Stimulated activated CD4-positive, alpha-beta T cell treated with anti-CD3 and anti-CD28 coated beads, Interleukin-1b, Interleukin-23, amount 100 ng/mL, for 48 hours (primary cell): ENCODE data around the gene PCGF1.
A peak's percentile ranks its signal among the peaks of the same experiment; 100 is the strongest.

Experiments
- DNase-seq: peaks from one replicate; pipeline ENCODE4 v3.0.0-alpha.2; 2020

The PCGF1 gene

DNA sequence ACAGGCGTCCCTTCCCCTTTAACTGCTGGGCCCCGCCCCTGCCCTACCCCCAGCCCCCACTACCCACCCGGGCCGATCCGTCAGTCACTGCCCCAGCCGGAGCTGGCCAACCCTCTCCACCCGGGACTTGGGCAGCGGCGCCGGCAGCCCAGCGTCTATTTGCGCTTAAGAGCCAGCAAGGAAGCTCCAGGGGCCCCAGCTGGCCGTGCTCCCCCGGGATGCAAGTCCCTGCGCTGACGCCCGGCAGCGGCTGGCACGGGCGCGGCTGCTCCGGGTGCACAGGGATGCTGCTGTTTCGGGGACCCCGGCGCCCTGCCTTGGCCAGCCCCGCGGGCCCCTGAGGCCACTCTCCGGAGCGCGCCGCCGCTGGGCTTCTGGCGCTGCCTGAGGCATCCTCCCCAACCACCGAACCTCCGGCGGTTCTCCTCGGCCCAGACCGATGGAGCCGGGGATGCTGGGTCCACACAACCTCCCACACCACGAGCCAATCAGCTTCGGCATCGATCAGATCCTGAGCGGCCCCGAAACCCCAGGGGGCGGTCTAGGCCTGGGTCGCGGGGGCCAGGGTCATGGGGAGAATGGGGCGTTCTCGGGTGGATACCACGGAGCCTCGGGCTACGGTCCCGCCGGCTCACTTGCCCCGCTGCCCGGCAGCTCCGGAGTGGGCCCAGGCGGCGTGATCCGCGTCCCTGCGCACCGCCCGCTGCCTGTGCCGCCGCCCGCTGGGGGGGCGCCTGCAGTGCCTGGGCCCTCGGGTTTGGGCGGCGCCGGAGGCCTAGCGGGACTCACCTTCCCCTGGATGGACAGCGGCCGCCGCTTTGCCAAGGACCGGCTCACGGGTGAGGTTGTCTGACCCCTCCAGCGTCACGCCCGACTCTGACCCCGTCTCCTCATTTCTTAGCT, 7.1 kb upstream of the PCGF1 start, which contains the start of gene TLX2:
Gene TLX2, plus strand, starts transcription at position 83 of the 903 bp plus-strand sequence. Its CDS starts 357 bp downstream, at position 440.
- DNase-seq = no peak

DNA sequence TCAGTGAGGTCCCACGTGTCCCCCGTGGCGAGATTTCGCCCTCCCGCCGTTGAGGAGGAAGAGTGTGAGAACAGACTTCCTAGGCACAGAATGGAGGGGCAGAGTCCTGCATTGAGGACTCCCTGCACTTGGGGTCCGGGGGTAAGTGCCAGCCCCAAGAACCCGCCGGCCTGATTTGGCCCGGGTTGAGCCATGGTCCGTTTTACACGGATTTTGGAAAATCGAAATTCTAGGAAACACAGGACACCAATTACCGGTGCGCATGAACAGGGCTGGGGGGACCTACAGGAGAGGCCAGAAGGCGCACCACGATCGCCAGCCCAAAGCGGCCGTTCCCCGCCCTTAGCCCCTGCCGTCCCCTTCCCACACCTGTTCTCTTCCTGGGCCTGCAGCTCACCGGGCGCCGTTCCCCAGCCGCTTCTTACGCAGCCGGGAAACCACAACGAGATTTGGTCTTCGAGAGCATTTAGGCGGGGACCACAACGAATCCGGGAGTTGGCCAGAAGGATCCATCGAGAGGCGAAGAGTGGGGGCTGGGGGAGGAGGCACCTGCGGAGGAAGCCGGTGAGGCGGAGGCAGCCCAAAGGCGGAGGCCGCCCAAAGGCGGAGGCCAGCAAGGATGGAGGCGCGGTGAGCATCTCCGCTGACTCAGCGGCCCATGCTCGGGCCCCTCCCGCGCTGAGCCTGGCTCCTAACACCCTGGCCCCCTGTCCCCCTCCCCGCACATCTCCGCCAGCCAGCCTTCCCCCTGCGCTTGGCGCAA, 6.3 kb upstream of the PCGF1 start:
- no peak for DNase-seq

DNA sequence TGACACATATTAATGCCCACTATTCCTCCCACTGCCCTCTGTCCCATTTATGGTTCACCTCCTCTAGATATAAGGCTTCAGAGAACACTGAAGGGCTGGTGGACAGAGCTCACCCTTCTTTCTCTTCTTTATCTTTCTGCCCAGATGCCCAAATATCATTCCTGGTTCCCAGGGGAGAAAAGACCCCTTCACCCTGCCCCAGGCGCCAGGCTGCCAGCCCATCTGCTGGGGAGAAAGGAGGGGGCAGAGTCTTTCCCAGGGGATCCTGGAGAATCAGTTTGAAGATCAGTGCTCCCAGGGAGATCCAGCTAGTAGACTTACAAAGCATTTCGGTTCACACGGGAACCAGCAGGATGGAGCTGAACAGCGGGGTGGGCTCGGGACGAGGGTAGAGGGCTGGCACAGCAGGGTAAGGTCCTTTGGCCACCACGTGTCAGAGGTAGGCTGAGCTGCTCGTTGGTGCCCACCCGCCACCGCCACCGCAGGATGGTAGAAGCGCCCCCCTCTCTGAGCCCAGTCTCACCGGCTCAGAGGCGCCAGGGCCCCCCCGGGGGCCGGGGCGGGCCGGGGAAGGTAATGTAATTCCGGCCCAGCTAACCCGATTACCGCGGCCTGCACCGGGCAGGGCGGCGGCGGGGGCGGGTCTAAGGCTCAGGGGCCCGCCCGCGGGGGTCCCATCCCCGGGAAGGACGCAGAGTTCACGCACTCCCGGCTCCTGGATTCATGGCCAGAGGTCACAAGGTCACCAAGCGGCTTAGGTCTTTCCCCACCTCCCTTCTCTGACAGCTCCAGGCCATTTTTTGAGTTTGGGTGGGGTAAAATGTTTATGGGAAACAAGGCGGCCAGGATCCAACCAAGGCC, 5.5 kb upstream of the PCGF1 start:
- no peak for DNase-seq

DNA sequence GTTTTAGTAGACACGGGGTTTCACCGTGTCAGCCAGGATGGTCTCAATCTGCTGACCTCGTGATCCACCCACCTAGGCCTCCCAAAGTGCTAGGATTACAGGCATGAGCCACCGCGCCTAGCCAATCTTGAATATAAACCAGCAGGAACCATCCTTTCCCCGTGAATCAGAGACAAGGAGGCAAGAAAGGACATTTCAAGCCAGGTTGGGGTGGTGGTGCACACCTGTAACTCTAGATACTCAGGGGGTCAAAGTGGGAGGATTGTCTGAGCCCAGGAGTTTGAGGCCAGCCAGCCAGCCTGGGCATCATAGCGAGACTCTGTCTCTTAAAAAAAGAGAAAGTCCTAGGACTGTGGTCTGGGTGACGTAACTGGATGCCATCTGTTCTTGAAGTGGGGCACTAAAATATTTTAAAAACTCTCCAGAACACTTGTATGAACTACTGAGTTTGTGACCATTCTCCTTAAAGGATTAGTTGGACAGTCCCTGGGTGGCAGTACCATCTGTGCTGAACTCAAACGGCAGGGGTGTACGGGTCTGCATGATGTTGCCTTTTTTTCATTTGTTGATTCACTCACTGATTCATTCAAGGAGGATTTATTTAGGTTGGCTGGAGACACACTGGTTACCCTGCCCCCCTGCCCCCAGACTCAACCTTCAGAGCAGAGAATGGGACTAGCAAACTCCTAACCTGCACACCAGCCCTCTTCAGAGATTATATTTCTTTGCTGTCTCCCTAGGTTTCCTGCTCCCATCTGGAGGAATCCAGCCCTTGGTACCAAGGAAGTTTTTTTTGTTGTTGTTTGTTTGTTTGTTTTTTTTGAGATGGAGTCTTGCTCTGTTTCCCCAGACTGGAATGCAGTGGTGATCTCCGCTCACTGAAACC, 3.9 kb upstream of the PCGF1 start:
- DNase-seq = no peak

DNA sequence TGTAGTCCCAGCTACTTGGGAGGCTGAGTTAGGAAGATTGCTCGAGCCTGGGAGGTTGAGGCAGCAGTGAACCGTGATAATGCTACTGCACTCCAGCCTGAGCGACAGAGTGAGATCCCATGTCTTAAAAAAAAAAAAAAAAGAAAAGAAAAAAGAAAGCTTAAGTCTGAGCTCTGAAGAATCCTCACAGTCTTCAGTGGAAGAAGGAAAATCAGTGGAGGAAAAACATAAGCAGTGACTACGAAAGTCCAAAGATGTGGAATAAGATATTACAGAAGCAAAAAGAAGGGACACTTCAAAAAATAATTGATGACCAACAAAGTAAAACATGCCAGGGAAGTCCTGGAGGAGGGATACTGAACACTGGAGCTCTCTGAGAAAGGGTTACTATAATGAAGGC, 2.8 kb upstream of the PCGF1 start:
- no peak for DNase-seq

DNA sequence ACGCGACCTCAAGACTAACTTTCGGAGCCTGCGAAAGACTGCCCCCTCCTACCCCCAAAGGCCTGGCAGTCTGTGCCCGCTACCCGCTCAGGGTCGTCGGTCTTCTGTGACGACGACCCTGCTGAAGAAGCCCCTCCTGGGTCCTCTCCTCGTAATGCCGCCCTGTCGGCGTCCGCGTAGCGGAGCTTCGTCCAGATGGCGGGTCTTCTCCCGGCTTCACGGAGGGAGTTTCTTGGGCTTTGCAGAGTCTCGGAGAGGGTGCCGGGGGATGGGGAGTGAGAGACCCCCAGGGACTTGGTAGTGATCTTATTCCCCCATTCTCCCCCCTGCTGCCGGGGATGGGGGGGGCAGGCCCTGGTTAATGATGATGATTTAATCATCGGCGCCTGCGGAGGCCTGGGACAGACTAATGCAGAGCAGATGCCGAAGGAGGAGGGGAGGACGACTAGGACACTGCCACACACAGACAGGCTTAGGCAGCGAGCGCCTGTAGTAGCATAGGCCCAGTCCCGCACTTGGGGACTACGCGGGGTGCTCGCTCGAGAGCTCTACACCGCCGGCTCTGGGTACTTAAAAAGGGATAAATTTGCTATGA, 528 bp upstream of the PCGF1 start:
- DNase-seq = no peak

DNA sequence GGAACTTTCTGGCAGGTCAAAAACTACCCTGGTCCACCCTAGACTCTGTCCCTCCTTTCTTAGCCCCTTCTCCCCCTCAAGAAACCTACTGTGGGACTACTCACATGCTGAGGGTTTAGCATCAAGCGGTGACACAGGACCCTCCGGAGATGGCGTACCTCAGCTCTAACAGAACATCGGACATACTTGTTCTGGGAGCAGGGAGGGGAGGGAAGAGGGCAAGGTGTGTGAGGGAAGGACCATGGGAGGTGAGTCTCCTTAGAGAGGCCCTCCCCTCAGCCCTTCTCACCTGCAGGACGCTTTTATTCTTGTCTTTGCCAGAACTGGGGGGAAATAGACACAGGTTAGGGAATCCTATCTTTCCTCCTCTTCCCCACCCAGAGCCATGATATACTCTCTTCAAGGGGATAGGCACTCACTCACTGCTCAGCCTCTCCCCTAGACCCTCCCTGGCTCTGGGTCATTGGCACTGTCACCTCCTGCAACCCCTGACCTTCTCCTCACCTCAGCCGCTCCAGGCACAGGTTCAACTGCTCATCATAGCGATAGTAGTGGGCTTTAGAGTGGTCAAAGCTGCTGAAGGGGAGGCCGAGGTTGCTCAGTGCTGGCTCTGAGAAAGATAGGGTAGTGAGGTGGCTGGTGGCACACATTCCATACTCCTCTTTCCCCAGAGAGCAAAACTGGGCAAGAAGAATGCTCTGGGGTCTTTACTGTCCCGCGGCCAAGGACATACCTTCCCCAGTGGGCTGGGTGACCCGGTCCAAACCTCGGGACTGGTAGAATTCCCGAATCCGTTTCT, 1.8 kb downstream of the PCGF1 start:
- no peak for DNase-seq

DNA sequence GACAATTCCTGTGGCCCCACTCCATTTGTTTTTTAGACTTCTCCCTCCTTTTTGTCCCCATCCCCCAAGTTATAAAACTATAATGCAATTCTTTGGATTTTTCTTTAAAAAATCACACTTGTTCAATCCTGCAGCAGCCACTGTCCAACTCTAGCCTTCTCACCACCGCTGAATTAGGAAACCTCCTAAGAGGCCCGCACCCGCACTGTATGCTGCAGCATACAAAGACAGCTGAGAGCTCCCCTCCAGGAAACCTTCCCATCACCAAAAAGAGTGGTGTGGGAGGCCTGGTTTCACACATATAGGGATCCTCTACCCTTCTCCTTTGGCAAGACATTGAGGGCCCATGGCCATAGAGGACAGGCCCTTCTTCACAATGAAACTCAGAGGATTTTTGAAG, 2.9 kb downstream of the PCGF1 start:
- DNase-seq = no peak

DNA sequence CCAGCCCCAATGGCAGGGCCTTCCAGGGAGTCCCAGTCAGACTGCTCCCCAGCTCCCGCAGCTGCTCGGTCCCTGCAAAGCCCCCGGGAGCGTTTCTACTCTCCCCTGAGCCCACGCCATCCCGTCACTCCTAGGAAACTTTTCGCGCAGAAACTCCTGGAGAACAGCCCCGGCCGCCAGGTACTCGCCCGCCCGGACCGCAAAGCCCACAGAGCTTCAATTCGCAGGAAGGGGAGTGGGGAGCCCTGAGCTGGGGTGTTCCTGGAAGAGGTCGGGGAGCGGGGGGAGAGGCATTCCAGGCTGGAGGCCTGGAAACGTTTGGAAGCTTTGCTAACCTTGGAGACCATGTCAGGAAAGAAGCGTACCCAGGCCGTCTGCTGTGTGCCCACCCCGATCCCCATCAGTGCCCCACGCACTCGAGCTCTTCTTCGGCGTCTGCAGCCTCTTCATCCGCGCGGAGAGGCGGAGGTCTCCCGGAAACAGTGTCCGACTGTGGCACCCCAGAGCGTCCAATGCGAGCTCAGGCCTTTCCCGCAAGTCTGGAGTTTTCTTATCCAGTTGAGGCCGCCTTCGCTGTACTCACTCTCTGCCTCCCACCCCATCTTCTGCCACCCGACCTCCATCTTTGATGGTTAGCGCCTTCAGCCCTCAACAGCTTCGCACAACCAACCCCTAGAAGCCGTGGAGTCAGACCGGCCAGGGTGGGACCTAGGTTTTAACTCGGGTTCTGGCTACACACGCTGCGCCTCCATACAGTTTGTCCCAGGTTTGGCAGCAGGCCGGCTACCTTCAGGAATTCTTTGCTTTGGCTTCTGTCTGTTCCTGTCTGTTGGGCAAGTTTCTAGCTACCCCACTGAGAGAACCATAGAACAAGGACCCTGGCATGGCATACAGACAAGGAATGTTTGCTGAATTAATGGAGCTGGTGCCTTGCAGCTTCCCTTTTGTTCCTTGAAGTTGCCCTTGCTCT, 3.7 kb downstream of the PCGF1 start:
- no peak for DNase-seq

DNA sequence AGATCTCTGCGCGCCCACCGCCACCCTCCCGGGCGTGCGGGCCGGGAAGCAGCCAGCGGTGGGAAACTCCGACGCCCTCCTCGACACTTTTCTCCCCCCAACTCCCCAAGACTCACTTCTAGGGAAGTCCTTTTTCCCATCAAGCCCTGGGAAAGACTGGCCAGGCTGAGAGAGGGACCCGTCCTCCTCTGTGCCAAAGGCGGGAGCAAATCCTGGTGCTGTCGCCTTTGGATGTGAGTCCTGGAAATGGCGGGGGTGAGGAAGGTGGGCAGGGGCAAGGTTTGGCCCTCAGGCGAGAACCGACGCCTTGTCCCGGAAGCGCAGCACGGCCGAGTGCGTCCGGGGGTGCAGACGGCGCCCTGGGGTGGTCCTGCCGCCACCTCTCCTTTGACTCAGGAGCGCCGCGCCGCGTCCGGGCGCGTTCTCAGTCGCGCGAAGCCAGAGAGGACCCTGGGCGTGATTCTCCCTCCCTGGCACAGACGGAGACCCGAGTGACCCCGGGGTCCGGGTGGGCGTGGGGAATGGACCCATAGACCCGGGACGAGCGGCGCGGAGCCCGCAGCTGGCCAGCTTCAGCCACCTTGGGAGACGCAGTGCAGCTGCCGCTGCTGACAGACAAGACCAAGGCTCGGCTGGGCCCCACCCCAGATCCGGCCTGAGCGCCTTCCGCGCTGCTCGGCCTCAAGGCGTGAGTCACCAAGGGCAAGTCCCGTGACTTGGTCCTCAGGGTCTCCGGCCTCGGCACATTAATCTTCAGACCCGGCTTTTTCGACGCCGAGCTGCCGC, 4.6 kb downstream of the PCGF1 start:
- DNase-seq = peak; percentile 47

DNA sequence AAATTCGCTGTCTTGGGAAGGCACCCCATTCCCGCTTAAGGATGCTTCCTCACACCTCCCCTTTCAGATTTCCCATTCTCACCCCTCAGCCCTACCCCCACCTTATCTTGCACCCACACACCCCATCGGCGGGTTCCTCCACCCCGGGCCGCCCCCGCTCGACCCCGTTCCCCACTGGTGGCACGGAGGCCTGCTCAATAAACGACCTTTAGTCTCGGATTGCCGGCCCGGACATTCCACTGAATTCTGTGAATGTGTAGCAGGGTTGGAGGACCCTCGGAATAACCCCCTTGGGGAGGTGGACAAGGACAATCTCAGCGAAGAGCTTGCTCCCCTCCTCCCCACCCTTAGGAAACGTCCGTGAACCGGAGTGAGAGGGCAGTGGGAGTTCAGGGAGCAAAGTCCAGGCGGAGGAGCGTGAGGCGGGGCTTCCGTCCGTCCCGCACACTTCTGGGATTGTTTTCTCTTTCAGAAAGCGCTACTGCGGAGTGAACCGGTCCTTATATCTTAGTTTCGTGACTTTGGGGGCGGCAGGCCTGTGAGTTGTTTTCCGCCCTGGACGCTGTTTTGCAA, 5.3 kb downstream of the PCGF1 start:
- DNase-seq = no peak

DNA sequence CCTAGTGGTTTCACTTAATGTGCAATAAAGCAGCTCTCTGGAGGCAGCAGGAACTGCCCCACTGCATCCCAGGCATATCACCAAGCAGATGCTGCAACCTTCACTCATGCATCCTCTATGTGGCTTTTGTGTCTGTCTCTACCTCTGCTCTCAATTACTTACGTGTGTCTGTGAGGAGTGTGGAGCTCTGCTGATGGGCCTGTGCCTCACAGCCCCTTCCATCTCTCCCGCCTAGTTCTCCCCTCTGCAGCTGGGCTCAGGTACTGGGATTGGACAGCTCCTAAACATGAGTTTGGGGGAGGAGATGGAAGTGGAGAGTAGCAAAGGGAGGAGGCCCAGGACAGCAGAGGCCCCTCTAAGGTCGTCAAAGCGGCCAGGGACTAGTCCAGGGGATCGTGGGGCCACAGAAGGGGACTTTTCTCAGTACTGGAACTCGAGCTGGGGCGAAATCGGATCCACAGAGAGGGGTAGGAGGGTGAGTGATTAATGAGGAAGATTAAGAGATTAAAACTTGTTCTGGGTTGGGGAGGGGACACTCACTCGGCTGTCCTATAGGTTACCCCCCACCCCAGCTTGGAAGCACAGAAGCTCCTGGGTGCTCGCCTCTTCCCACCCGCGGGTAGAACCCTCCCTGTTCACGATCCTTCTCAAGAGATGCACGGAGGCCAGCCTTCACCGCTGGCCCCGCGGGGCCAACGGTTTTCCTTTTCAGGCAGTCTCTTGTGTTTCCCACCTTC, 6.0 kb downstream of the PCGF1 start:
- no peak for DNase-seq

DNA sequence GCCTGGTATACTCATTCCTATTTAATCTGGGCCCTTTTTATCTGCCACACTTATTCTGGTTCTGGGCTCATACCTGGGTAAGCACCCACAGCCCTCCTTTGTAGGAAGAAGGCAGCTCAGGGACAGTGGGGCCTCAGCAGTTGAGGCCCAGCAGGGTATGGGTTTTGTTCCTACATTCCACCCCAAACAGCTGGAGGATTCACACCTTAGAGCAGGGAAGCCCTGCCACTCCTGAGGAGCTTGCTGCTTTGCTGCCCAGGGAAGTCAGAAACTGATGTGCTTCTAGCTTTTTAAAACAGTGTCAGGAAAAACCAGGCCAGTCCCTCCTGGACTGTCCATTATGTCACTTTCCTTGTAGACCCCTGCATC, 6.9 kb downstream of the PCGF1 start:
- no peak for DNase-seq

DNA sequence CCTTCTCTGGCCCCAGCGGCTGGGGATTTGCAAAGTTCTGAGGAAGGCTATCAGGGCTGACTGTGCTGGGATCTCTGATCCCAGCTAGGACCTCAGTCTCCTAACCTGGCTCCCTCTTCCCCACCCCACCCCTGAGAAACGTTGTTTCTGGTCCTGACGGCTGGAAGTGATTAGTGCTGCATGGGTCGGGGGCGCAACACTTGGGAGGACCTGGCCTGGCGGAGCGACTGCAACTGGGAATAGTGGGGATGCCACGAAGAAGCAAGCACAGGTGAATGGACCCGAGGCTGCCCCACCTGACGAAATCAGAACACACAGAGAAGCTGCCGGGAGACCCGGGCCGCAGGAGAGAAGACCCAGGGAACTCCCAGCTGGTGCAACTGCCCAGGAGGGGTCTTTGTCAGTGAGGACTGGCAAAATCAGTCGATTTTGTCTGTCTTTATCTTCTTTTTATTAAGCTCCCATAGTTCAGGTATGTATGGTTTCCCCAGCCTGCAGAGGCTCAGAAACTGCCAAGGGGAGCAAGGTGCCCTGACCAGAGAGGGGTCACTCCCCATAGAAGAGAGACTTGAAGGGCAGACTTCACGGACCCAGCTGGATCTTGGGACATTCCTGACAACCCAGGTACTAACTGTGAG, 7.4 kb downstream of the PCGF1 start:
- no peak for DNase-seq

DNA sequence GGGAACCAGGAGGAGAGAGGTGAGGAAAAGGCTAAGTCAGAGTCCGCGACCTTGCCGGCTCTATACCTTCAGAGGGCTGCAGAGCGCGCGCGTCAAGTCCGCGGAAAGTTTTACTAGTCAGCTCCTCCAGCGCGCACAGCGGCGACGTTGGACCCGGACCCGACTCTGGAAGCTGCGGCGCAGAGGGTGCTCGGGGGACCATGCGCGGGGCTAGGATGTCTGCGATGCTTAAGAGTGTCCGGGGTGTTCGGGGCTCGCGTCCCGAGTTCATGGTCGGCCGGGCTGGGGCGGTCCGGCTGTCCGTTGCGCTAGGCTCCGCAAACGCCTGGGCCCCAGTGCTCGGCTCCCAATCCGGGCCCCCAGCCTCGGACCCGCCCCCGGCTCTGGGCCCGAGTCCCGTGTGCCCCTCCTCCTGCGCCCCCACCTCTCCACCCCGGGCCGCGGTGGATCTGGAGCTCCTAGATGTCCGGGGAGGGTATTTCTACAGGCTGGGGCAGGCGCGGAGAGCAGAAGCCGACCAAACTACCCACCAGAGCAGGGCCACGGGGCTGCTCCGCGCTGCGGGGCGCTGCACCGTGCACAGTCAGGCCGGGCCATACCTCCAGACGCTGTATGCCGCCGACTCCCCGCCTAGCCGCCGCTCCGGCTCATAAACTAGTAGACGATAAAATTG, 8.1 kb downstream of the PCGF1 start, which contains the start of gene LBX2:
Gene LBX2, minus strand, starts transcription at position 337 of the 673 bp plus-strand sequence. Its CDS starts 66 bp downstream, at position 271.
- DNase-seq = peak; percentile 45
